NOMO-1 treated with dmso at 0.1 percent for 144 hours (cell line): ENCODE measurements around the gene PLA2G4F.
"Not testable (repeated sequence)": the region's sequence is repeated elsewhere in the genome, so short reads cannot be mapped to it uniquely, and the experiment has no call there.

Experiments
- DNase-seq: peaks from one replicate; lab custom pipeline; 2025; ENCODE audit not compliant: unreplicated experiment; lab: John Stamatoyannopoulos, UW

PLA2G4F gene

GRCh38 chr15:42104095-42104891, 52.1 kb downstream of the PLA2G4F start:
- DNase-seq: no peak

GRCh38 chr15:42102646-42103235, 53.7 kb downstream of the PLA2G4F start:
- DNase-seq: no peak

GRCh38 chr15:42101861-42102260, 54.6 kb downstream of the PLA2G4F start:
- DNase-seq: no peak

- no peak for DNase-seq
These were observed 56.2 kb downstream of the PLA2G4F start for GRCh38 chr15:42100021-42100800.

- DNase-seq: no peak
These were observed 59.4 kb downstream of the PLA2G4F start for GRCh38 chr15:42097018-42097417.

- DNase-seq: no peak
These were observed 61.9 kb downstream of the PLA2G4F start, which contains the start of gene PLA2G4D for GRCh38 chr15:42094512-42094963. Gene PLA2G4D, minus strand, starts transcription at chr15:42094562. Its CDS starts 103 bp downstream, at chr15:42094459.

GRCh38 chr15:42093966-42094365, 62.5 kb downstream of the PLA2G4F start:
- DNase-seq: no peak

GRCh38 chr15:42092398-42093318, 63.8 kb downstream of the PLA2G4F start:
- no peak for DNase-seq

GRCh38 chr15:42091753-42092397, 64.6 kb downstream of the PLA2G4F start:
- DNase-seq: not testable (repeated sequence)

GRCh38 chr15:42090781-42091180, 65.7 kb downstream of the PLA2G4F start:
- DNase-seq: no peak

GRCh38 chr15:42090370-42090769, 66.1 kb downstream of the PLA2G4F start:
- no peak for DNase-seq

GRCh38 chr15:42089942-42090341, 66.5 kb downstream of the PLA2G4F start:
- DNase-seq: no peak
